ENCODE measurements around the gene GNPAT.

DNA sequence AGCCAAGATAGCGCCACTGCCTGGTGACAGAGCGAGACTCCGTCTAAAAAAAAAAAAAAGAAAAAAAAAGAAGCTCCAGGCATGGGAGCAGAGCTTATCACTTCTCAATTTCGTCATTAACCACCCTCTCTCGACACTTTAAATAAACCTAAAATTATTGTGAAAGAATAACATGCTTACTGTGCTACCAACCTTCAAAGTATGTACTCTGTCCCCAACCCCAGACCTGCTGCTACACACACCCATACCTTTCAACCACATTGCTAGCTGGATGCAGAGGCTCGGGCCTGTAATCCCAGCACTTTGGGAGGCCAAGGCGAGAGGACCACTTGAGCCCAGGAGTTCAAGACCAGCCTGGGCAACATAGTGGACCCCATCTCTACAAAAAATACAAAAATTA, 38.7 kb downstream of the GNPAT start:
- TF ChIP-seq, protein P1, sequence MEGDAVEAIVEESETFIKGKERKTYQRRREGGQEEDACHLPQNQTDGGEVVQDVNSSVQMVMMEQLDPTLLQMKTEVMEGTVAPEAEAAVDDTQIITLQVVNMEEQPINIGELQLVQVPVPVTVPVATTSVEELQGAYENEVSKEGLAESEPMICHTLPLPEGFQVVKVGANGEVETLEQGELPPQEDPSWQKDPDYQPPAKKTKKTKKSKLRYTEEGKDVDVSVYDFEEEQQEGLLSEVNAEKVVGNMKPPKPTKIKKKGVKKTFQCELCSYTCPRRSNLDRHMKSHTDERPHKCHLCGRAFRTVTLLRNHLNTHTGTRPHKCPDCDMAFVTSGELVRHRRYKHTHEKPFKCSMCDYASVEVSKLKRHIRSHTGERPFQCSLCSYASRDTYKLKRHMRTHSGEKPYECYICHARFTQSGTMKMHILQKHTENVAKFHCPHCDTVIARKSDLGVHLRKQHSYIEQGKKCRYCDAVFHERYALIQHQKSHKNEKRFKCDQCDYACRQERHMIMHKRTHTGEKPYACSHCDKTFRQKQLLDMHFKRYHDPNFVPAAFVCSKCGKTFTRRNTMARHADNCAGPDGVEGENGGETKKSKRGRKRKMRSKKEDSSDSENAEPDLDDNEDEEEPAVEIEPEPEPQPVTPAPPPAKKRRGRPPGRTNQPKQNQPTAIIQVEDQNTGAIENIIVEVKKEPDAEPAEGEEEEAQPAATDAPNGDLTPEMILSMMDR (conservative IDR thresholded peaks at IDR 0.05; ENCODE audit: low read depth in 2 of 2): 0 out of 4 replicates have a peak, but pooled peaks of 1 of the 2 experiments have one; percentile 1
- TF ChIP-seq CREB1 (CRISPR knock-in tag; IDR thresholded peaks at IDR 0.05; ENCODE audit: low read depth): no peak
- TF ChIP-seq EZH2phosphoT487 (IDR thresholded peaks at IDR 0.05; ENCODE audit: unreplicated experiment): no peak

All from GM23338 (cell line).